T-helper 22 cell (primary cell): Measurements from ENCODE around the gene CARD19.

Experiments
- DNase-seq: peaks from one replicate; pipeline ENCODE4 v3.0.0-alpha.2; 2020; ENCODE audit warnings: low read depth

CARD19 gene

GRCh38 chr9:93064392-93065134 is 31.5 kb upstream of the CARD19 start:
- peak; percentile 85 for DNase-seq

GRCh38 chr9:93065135-93065720 is 30.8 kb upstream of the CARD19 start:
- DNase-seq: no peak

GRCh38 chr9:93066978-93067603 is 28.9 kb upstream of the CARD19 start:
- no peak for DNase-seq

- DNase-seq: no peak
These were observed 27.1 kb upstream of the CARD19 start for GRCh38 chr9:93068956-93069355.

GRCh38 chr9:93071464-93071863 is 24.6 kb upstream of the CARD19 start:
- no peak for DNase-seq

- no peak for DNase-seq
These were observed 23.6 kb upstream of the CARD19 start for GRCh38 chr9:93072383-93072795.

- no peak for DNase-seq
These were observed 19.8 kb upstream of the CARD19 start for GRCh38 chr9:93076101-93076791.

- DNase-seq: no peak
These were observed 19.3 kb upstream of the CARD19 start for GRCh38 chr9:93076792-93077128.

- no peak for DNase-seq
These were observed 18.6 kb upstream of the CARD19 start for GRCh38 chr9:93077367-93077766.

- no peak for DNase-seq
These were observed 18.2 kb upstream of the CARD19 start for GRCh38 chr9:93077811-93078210.

GRCh38 chr9:93079371-93079770 is 16.6 kb upstream of the CARD19 start:
- no peak for DNase-seq

GRCh38 chr9:93080406-93080805 is 15.6 kb upstream of the CARD19 start:
- no peak for DNase-seq

GRCh38 chr9:93081081-93081529 is 14.9 kb upstream of the CARD19 start:
- no peak for DNase-seq

GRCh38 chr9:93081931-93082330 is 14.1 kb upstream of the CARD19 start:
- DNase-seq: no peak

GRCh38 chr9:93082841-93083411 is 13.1 kb upstream of the CARD19 start:
- no peak for DNase-seq

- DNase-seq: no peak
These were observed 12.2 kb upstream of the CARD19 start for GRCh38 chr9:93083592-93084470.

- no peak for DNase-seq
These were observed 11.5 kb upstream of the CARD19 start for GRCh38 chr9:93084471-93084881.

- no peak for DNase-seq
These were observed 10.3 kb upstream of the CARD19 start for GRCh38 chr9:93085676-93086075.

GRCh38 chr9:93086447-93087224 is 9.4 kb upstream of the CARD19 start:
- DNase-seq: no peak

GRCh38 chr9:93087971-93088655 is 7.9 kb upstream of the CARD19 start:
- no peak for DNase-seq
